DMS114 treated with DMSO at 0.1 percent for 48 hours (cell line): Measurements from ENCODE around the gene GADD45A.
"Not testable (repeated sequence)": the region's sequence is repeated elsewhere in the genome, so short reads cannot be mapped to it uniquely, and the experiment has no call there.

ENCODE experiments used
- DNase-seq: peaks from one replicate; lab custom pipeline; 2025; ENCODE audit not compliant: unreplicated experiment; lab: John Stamatoyannopoulos, UW

GADD45A gene

DNA sequence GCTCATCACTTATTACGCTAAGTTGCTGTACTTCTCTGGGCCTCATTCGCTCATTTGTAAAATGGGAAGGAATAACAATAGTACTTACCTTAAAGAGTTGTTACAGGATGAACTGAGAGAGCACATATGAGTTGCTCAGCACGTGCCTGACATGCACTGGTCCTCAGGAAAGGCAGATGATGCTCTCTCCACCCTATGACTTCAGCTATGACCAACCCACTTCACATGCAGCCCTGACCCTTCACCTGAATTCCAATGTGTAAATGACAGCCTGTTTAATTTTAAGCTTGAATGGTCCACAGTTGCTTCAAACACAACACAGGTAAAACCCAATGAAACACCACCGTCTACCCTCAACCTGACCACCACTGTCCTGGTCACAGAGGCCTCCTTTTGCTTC is 32.9 kb downstream of the GADD45A start:
- no peak for DNase-seq

DNA sequence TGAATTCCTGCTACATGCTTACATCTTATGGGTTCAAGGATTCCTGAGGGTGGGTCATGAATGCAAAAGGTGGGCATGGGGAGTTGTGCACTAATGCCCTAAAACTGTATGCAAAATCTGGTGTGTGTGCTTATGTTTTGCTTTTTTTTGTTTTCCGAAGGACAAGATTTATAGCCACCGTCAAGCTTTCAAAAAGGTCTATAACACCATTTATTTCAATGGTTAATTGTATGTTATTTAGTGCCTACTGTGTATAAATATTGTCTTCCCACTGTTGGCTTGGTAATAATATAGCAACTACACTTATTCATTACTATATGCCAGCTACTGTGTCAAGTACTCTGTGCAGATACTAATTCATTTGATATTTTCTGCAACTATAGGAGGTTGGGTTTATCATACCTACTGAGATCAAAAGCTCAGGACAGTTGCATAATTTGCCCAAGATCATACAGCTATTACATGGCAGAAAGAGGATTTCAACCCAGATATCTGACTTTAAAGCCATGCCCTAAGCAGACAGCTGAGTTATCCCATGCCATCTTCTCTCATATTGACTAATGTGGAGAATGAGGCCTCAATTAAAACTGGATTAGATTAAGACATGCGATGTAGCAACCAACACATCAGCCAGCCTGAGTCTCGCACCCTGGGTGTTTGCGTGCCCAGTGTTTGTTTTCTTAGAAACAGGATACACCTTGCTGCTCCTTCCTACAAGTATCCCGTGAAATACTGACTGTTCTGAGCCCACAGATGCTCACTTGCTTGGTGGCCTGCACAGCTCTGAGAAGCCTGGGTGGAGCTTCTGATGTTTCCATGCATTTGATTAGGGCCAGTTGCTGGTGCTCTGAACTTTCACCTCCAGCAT is 34.6 kb downstream of the GADD45A start:
- DNase-seq = no peak

GRCh38 chr1:67721112-67721511 is 36.1 kb downstream of the GADD45A start:
- DNase-seq = no peak

DNA sequence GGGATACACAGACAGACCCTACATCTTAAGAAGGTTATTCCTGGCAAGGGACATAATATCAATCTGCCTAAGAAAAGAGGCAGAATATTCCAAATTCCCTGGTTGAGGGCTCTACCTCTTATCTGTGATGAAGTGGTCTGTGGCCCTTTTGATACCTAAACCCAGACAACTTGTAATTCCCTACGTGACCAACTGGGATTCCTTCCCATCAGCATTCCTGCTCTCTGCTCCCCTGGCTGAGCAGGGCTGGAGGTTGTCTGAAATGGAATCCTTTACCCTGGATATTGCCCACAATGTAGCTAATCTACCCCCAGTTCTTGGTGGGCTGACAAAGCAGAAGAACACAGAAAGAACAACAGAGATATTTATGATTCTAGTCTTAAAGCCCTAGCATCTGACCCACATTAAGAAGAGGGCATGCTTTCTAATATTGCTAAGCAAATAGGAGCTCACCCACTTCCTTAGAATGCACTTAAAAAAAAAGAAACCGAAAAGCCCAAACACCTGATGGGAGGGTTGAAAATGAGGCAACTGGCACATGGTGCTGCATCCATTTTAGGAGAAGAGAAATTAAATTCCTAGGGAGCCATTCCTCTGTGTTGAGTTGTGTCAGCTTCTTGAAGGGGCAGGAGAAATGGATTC is 36.8 kb downstream of the GADD45A start:
- DNase-seq = no peak

DNA sequence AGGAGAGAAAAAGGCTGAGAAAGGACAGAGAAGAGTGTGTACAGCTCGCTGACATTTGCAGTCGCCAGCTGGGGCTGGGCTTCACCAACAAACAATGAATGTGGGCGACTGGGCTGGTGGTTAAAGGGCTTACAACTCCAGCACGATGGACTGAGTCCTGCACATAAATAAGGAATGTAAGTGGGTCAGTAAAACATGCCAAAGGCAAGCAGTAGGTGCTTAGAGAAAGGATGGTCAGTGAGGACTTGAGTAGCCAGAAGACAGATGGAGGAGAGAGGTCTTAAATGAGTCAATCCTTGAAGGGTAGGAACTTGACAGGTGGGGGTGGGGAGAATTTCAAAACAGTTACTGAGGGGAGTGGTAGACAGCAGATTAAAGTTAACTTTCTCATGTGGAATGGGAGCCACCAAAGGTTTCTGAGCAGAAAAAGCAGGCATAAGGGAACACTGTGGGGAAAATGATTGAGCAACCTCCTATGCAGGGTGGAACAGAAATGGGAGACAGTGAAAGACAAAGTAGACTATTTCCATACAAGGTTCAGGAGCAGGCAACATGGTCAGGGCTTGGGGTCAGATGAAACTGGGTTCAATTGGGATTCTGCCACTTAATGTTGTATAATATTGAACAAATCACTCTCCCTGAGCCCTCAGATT is 37.4 kb downstream of the GADD45A start:
- no peak for DNase-seq

DNA sequence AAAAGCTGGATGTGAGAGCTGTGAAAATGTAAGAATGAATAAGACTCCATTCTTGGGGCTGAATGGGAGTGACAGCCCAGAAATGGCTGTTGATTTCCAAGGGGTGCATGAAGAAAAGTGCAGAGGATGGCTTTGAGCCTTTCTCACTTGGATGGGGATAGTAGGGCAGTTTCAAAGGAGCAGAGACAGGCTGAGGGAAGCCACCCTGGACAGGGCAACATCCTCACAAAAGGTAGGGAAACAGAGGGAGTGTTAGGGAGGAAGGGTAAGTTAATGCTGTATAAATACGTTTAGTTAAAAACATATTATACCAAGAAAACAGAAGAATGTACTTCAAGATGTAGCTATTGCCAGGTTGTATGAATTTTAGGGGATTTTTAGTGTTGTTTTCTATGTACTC is 38.1 kb downstream of the GADD45A start:
- DNase-seq = no peak

GRCh38 chr1:67723620-67724019 is 38.6 kb downstream of the GADD45A start:
- no peak for DNase-seq

- DNase-seq = no peak
Measured at GRCh38 chr1:67724928-67725560, 40.0 kb downstream of the GADD45A start.

GRCh38 chr1:67726224-67726623 is 41.2 kb downstream of the GADD45A start:
- DNase-seq = no peak

GRCh38 chr1:67729872-67730271 is 44.9 kb downstream of the GADD45A start:
- no peak for DNase-seq

GRCh38 chr1:67730312-67730711 is 45.3 kb downstream of the GADD45A start:
- not testable (repeated sequence) for DNase-seq

DNA sequence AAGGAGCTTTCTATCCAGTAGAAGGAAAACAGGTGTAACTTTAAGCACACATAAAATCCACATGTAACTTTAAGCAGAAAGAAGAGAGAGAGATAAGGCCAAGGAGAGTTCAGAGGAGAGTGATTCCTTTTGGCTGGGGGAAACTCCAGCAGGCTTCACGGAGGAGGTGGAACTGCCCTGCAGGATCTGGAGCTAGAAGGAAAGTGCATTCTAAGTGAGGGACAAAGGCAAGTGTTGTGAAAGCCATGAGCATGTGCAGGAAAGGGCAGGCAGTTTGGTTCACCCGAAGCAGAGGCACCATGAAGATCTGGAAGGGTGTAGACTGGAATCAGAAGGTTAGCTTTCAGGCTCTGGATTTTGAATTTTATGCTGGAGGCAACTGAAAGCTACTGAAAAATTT is 46.3 kb downstream of the GADD45A start:
- DNase-seq = no peak

GRCh38 chr1:67732750-67733151 is 47.8 kb downstream of the GADD45A start:
- no peak for DNase-seq

- no peak for DNase-seq
Measured at GRCh38 chr1:67733681-67734322, 48.8 kb downstream of the GADD45A start.

GRCh38 chr1:67734323-67734690 is 49.3 kb downstream of the GADD45A start:
- no peak for DNase-seq

DNA sequence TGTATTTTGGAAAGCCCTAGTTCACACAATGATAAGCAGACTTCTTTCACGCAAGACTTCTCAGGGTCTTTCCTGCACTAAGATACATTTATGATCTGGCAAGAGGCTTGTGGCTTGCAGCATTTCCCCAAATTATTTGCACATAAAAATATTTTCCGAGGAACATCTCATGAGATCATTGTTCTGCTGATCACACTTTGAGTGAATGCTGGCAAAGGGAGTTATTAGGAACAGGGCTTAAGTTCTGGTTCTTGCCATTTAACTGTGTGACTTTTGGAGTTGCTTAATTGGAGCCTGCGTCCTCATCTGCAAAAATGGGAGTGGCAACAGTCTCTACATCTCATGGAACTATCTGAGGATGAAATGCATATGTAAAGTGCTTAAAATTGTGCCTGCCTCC is 50.2 kb downstream of the GADD45A start:
- no peak for DNase-seq

DNA sequence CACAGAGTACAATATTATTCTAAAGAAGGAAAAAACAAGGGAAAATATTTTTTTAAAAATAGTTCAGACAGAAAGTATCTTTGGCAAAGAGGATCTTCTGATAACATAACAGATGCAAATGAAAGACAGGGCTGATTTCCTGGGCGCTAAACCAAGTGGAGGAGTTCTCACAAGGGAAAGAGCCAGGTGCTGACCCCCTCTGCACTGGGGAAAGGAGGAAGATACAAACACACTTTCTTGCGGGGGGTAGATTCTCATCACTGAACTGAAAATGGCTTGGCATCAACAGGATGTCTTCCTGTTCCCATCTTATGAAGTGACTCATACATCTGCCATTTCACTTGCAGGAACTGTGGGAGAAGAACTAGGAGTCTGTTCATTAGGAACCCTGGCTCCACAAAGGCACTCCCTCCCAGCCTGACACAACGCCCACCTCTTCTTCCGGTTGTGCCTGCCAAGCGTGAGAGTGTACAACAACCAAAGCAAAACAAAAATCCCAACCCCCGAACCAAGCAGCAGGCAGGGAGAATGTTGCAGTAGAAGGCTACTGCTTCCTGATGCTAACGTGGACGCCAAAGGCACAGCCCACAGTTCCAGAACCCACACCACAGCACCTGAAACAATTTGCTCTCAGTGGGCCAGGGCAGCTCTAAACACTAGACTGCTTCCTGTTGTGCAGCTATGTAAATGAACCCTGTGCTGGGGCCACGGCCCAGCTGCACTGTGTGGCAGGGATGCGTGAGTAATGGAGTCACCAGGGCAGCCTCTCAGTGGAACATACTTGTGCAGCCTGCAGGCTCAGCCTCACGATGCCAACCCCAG is 51.0 kb downstream of the GADD45A start:
- no peak for DNase-seq

GRCh38 chr1:67736750-67737149 is 51.7 kb downstream of the GADD45A start:
- no peak for DNase-seq

GRCh38 chr1:67737875-67738274 is 52.9 kb downstream of the GADD45A start:
- no peak for DNase-seq
